Liver (tissue), 3 donors: ENCODE results near the gene SPATC1L.

Experiments
- GABPA ChIP-seq, 2 donors: IDR thresholded peaks in 1 of 2; conservative IDR thresholded peaks in 1 of 2; 2 replicates each; pipeline ENCODE4 v1.6.1; 2016; ENCODE audit warnings: antibody characterized with exemption in 2 of 2, mild to moderate bottlenecking in 1 of 2, moderate library complexity in 1 of 2
- RAD21 ChIP-seq, 2 donors: IDR thresholded peaks; 2 replicates each; pipeline ENCODE4 v1.6.1; 2016; ENCODE audit warnings: antibody characterized with exemption in 2 of 2, mild to moderate bottlenecking in 2 of 2
- TF ChIP-seq, protein P1 (sequence below): fragments of 150-350 bp; IDR thresholded peaks from 2 replicates; pipeline ENCODE4 v1.5.1; 2017; ENCODE audit warnings: improper control_type of control experiment, low read depth, low read length; ENCODE audit not compliant: missing input control
- donor health status: healthy.
- donor health status: healthy.

- TF ChIP-seq, protein P1, sequence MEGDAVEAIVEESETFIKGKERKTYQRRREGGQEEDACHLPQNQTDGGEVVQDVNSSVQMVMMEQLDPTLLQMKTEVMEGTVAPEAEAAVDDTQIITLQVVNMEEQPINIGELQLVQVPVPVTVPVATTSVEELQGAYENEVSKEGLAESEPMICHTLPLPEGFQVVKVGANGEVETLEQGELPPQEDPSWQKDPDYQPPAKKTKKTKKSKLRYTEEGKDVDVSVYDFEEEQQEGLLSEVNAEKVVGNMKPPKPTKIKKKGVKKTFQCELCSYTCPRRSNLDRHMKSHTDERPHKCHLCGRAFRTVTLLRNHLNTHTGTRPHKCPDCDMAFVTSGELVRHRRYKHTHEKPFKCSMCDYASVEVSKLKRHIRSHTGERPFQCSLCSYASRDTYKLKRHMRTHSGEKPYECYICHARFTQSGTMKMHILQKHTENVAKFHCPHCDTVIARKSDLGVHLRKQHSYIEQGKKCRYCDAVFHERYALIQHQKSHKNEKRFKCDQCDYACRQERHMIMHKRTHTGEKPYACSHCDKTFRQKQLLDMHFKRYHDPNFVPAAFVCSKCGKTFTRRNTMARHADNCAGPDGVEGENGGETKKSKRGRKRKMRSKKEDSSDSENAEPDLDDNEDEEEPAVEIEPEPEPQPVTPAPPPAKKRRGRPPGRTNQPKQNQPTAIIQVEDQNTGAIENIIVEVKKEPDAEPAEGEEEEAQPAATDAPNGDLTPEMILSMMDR = no peak
- TF ChIP-seq GABPA (IDR thresholded peaks at IDR 0.05 in 1 of 2, conservative IDR thresholded peaks at IDR 0.05 in 1 of 2) = no peak
- no peak for TF ChIP-seq RAD21 (IDR thresholded peaks at IDR 0.05)
Observed at GRCh38 chr21:46135782-46136395, 48.4 kb downstream of the SPATC1L start.
